CD4-positive, alpha-beta T cell treated with Interleukin-12 subunit alpha and Interleukin-12 subunit beta, for 1 hour (primary cell): ENCODE results near the gene GCNT1.
"Not testable (repeated sequence)": the region's sequence is repeated elsewhere in the genome, so short reads cannot be mapped to it uniquely, and the experiment has no call there.

ENCODE experiments used
- DNase-seq: peaks from one replicate; pipeline ENCODE4 v3.0.0-alpha.2; 2020

GCNT1 gene

GRCh38 chr9:76444322-76444929 lies 14.6 kb upstream of the GCNT1 start:
- DNase-seq, result no peak

GRCh38 chr9:76445976-76446375 lies 13.0 kb upstream of the GCNT1 start:
- DNase-seq, result no peak

GRCh38 chr9:76448501-76448900 lies 10.5 kb upstream of the GCNT1 start:
- no peak for DNase-seq

GRCh38 chr9:76451234-76451633 lies 7.7 kb upstream of the GCNT1 start:
- no peak for DNase-seq

- no peak for DNase-seq
Measured at GRCh38 chr9:76452839-76453238, 6.1 kb upstream of the GCNT1 start.

- DNase-seq, result no peak
Measured at GRCh38 chr9:76453785-76454184, 5.2 kb upstream of the GCNT1 start.

GRCh38 chr9:76454311-76454710 lies 4.7 kb upstream of the GCNT1 start:
- DNase-seq, result no peak

- peak; percentile 52 for DNase-seq
Measured at GRCh38 chr9:76456202-76456926, 2.6 kb upstream of the GCNT1 start.

GRCh38 chr9:76459694-76460635 lies 983 bp downstream of the GCNT1 start:
- no peak for DNase-seq

GRCh38 chr9:76462126-76462525 lies 3.1 kb downstream of the GCNT1 start:
- DNase-seq, result no peak

GRCh38 chr9:76463211-76463610 lies 4.2 kb downstream of the GCNT1 start:
- no peak for DNase-seq

GRCh38 chr9:76464706-76465105 lies 5.7 kb downstream of the GCNT1 start:
- DNase-seq, result no peak

- no peak for DNase-seq
Measured at GRCh38 chr9:76465442-76466298, 6.7 kb downstream of the GCNT1 start.

- DNase-seq, result no peak
Measured at GRCh38 chr9:76466299-76466605, 7.3 kb downstream of the GCNT1 start.

- DNase-seq, result no peak
Measured at GRCh38 chr9:76474419-76474818, 15.4 kb downstream of the GCNT1 start.

- no peak for DNase-seq
Measured at GRCh38 chr9:76475686-76476085, 16.7 kb downstream of the GCNT1 start.

- not testable (repeated sequence) for DNase-seq
Measured at GRCh38 chr9:76477818-76478217, 18.8 kb downstream of the GCNT1 start.

GRCh38 chr9:76478226-76478625 lies 19.2 kb downstream of the GCNT1 start:
- DNase-seq, result no peak

- DNase-seq, result not testable (repeated sequence)
Measured at GRCh38 chr9:76479337-76479736, 20.4 kb downstream of the GCNT1 start.

GRCh38 chr9:76486151-76486550 lies 27.2 kb downstream of the GCNT1 start:
- DNase-seq, result no peak

GRCh38 chr9:76490249-76490990 lies 31.4 kb downstream of the GCNT1 start:
- DNase-seq, result no peak

GRCh38 chr9:76491056-76491455 lies 32.1 kb downstream of the GCNT1 start:
- not testable (repeated sequence) for DNase-seq
